Activated CD4-positive, alpha-beta T cell treated with anti-CD3 and anti-CD28 coated beads for 48 hours (primary cell): ENCODE results near the gene KRTAP4-1.
"Not testable (repeated sequence)": the region's sequence is repeated elsewhere in the genome, so short reads cannot be mapped to it uniquely, and the experiment has no call there.

Experiments
- DNase-seq: peaks from one replicate; pipeline ENCODE4 v3.0.0-alpha.2; 2020

Gene KRTAP4-1

GRCh38 chr17:41184480-41184961 is at the start of gene KRTAP4-1:
Gene KRTAP4-1, minus strand, starts transcription at chr17:41184911. Its CDS starts 57 bp downstream, at chr17:41184854.
- no peak for DNase-seq

GRCh38 chr17:41232399-41233105 is 47.8 kb upstream of the KRTAP4-1 start, which contains the start of gene KRTAP9-3:
Gene KRTAP9-3, plus strand, starts transcription at chr17:41232449. Its CDS starts 53 bp downstream, at chr17:41232502.
- not testable (repeated sequence) for DNase-seq

- no peak for DNase-seq
Observed at GRCh38 chr17:41231731-41232130, 47.0 kb upstream of the KRTAP4-1 start.

- DNase-seq, result no peak
Observed at GRCh38 chr17:41230094-41230493, 45.4 kb upstream of the KRTAP4-1 start.

GRCh38 chr17:41226598-41227095 is 41.9 kb upstream of the KRTAP4-1 start, which contains the start of gene KRTAP9-2:
Gene KRTAP9-2, plus strand, starts transcription at chr17:41226648. Its CDS starts 7 bp downstream, at chr17:41226655.
- not testable (repeated sequence) for DNase-seq

GRCh38 chr17:41226051-41226450 is 41.3 kb upstream of the KRTAP4-1 start:
- DNase-seq, result no peak

GRCh38 chr17:41223821-41224220 is 39.1 kb upstream of the KRTAP4-1 start:
- no peak for DNase-seq

GRCh38 chr17:41215681-41216080 is 31.0 kb upstream of the KRTAP4-1 start:
- no peak for DNase-seq

GRCh38 chr17:41212524-41213169 is 27.9 kb upstream of the KRTAP4-1 start:
- no peak for DNase-seq

GRCh38 chr17:41211845-41212466 is 27.2 kb upstream of the KRTAP4-1 start:
- no peak for DNase-seq

- no peak for DNase-seq
Observed at GRCh38 chr17:41199421-41200078, 14.8 kb upstream of the KRTAP4-1 start.

GRCh38 chr17:41196068-41196467 is 11.4 kb upstream of the KRTAP4-1 start:
- DNase-seq, result no peak

GRCh38 chr17:41190328-41190727 is 5.6 kb upstream of the KRTAP4-1 start:
- DNase-seq, result no peak

GRCh38 chr17:41189837-41190318 is 5.2 kb upstream of the KRTAP4-1 start, which contains the start of gene KRTAP9-1:
Gene KRTAP9-1, plus strand, starts transcription at chr17:41189887. Its CDS starts 0 bp downstream, at chr17:41189887.
- DNase-seq, result not testable (repeated sequence)

GRCh38 chr17:41186872-41187271 is 2.2 kb upstream of the KRTAP4-1 start:
- DNase-seq, result no peak

- DNase-seq, result no peak
Observed at GRCh38 chr17:41185001-41185400, 290 bp upstream of the KRTAP4-1 start.

GRCh38 chr17:41178843-41179616 is 5.7 kb downstream of the KRTAP4-1 start:
- no peak for DNase-seq

GRCh38 chr17:41178341-41178740 is 6.4 kb downstream of the KRTAP4-1 start:
- DNase-seq, result no peak

- DNase-seq, result no peak
Observed at GRCh38 chr17:41177727-41178271, 6.9 kb downstream of the KRTAP4-1 start, which contains the start of gene KRTAP4-2. Gene KRTAP4-2, minus strand, starts transcription at chr17:41178221. Its CDS starts 57 bp downstream, at chr17:41178164.

- DNase-seq, result no peak
Observed at GRCh38 chr17:41176744-41177387, 7.8 kb downstream of the KRTAP4-1 start.

GRCh38 chr17:41171886-41172285 is 12.8 kb downstream of the KRTAP4-1 start:
- no peak for DNase-seq
